IPS-15b (cell line): ENCODE measurements around the gene ZSWIM3.

Experiments used
- H3K27me3 ChIP-seq: one replicate; pipeline ENCODE4 v1.6.1; 2013; ENCODE audit warnings: low read length; ENCODE audit not compliant: control insufficient read depth, insufficient read depth
- H3K36me3 ChIP-seq: one replicate; pipeline ENCODE4 v1.6.1; 2013; ENCODE audit warnings: low read length; ENCODE audit not compliant: control insufficient read depth, insufficient read depth
- H3K4me1 ChIP-seq: one replicate; pipeline ENCODE4 v1.6.1; 2013; ENCODE audit warnings: mild to moderate bottlenecking, low read length; ENCODE audit not compliant: control insufficient read depth, insufficient read depth
- H3K4me3 ChIP-seq: one replicate; pipeline ENCODE4 v1.5.1; 2013; ENCODE audit warnings: low read depth, low read length
- H3K9ac ChIP-seq: one replicate; pipeline ENCODE4 v1.6.1; 2013; ENCODE audit warnings: low read depth, mild to moderate bottlenecking, low read length
- H3K9me3 ChIP-seq: one replicate; pipeline ENCODE4 v1.6.1; 2013; ENCODE audit warnings: mild to moderate bottlenecking, low read length; ENCODE audit not compliant: control insufficient read depth, insufficient read depth

ZSWIM3 gene

GRCh38 chr20:45834797-45835161, 22.6 kb upstream of the ZSWIM3 start:
- Histone ChIP-seq H3K36me3 (peaks cover 3% of the 10 kb centered on the region), H3K27me3 (no peaks in the 10 kb centered on the region), H3K9me3 (no peaks in the 10 kb centered on the region), H3K4me1 (peaks cover 5% of the 10 kb centered on the region), H3K9ac (no peak overlapping the region), H3K4me3 (peak overlapping the region; percentile 87)

DNA sequence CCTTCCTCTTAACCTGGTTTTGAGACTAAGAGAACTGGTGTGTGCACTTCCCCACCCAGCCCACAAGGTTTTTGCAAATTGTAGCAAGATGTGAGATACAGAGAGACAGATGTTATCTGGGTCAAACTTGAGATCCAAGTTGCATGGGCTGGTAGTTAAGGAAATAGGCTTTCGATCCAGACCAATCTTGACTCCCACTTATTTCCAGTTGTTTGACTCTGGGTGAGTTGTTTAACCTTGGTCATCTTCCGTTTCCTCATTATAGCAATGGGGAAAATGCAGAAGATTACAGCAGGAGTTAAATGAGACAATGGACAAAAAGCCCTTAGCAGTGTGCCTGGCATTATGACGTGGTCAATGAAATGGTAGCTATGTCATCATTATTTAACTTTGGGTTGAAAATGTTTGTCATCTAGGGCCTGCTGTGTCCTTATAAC, 22.1 kb upstream of the ZSWIM3 start:
- Histone ChIP-seq H3K9ac (no peak overlapping the region), H3K9me3 (no peaks in the 10 kb centered on the region), H3K4me3 (no peak overlapping the region), H3K4me1 (peaks cover 5% of the 10 kb centered on the region), H3K27me3 (no peaks in the 10 kb centered on the region), H3K36me3 (peaks cover 3% of the 10 kb centered on the region)

DNA sequence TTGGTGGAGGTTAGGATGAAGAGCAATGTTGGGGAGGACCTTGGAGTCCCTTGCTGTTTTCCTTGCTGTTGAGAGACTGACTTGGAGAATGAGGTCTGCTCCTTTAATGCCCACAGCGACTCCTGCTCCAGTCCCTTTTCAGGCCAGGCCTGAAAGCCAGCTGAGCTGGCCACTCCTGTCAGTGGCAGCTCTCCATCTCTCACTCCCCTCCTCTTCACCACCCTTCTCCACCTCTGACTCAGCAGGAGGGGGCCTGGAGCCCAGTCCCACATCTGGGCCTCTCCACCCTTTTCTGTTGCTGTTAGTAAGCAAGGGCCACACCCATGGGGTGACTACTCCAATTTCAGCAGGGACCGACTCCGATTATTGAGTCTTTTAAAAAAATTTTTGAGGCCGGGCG, 21.6 kb upstream of the ZSWIM3 start:
- peaks cover 5% of the 10 kb centered on the region for H3K4me1 ChIP-seq
- H3K9ac ChIP-seq = no peak overlapping the region
- peaks cover 6% of the 10 kb centered on the region for H3K36me3 ChIP-seq
- H3K4me3 ChIP-seq = no peak overlapping the region
- no peaks in the 10 kb centered on the region for H3K9me3 ChIP-seq
- H3K27me3 ChIP-seq = no peaks in the 10 kb centered on the region

DNA sequence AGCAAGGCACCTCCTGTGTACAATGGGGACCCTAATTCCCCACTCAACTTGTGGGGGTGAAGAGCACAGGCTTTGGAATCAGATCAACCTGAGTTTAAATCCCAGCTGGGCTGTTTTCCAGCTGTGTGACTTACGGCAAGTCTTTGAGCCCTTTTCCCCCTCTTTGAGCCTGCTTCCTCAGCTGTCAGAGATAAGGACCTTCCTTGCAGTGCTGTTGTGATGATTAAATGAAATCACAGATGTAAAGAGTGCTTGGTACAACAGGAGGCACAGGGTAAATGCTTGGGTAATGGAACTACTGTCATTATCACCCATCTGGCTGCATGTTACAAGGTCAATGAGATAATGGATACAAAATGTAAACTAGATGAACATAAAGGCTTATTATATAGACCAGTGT, 20.6 kb upstream of the ZSWIM3 start:
- Histone ChIP-seq H3K4me1 (peaks cover 5% of the 10 kb centered on the region), H3K36me3 (peaks cover 11% of the 10 kb centered on the region), H3K9ac (no peak overlapping the region), H3K9me3 (no peaks in the 10 kb centered on the region), H3K27me3 (no peaks in the 10 kb centered on the region), H3K4me3 (no peak overlapping the region)

GRCh38 chr20:45840700-45841198, 16.7 kb upstream of the ZSWIM3 start:
- Histone ChIP-seq H3K9ac (no peak overlapping the region), H3K27me3 (no peaks in the 10 kb centered on the region), H3K36me3 (peaks cover 27% of the 10 kb centered on the region), H3K9me3 (no peaks in the 10 kb centered on the region), H3K4me3 (no peak overlapping the region), H3K4me1 (no peaks in the 10 kb centered on the region)

DNA sequence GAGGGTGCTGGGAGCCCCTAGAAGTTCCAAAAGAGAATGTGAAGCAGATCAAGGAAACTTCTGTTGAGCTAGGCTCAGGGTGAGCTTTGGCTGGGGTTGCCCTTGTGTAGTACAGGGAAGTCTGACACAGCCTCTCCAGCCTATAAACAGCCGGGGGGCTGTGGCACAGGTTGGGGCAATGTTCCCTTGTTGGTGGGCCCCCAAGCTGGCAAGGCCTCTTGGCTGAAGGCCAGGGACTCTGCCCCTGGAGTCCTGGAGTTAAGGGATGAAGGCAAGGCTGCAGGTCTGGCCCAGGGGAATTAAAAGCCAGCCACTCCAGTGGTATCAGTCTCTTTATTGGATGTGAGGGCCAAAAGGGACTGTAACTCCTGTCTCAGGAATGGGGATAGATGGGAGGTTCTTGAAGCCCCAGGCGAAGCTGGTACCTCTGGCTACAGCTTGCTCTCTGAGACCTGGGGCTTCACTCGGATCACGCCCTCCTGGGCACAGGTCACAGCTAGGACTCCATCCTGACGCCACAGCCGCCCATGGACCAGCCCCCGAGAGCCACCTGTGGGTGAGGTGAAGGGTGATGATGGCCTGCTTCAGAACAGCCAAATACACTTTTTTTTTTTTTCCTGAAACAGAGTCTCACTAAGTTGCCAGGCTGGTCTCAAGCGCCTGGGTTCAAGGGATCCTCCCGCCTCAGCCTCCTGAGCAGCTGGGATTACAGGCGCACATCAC, 15.8 kb upstream of the ZSWIM3 start:
- peaks cover 27% of the 10 kb centered on the region for H3K36me3 ChIP-seq
- no peaks in the 10 kb centered on the region for H3K9me3 ChIP-seq

GRCh38 chr20:45842169-45842812, 15.1 kb upstream of the ZSWIM3 start:
- Histone ChIP-seq H3K9me3 (no peaks in the 10 kb centered on the region), H3K4me1 (no peaks in the 10 kb centered on the region), H3K27me3 (no peaks in the 10 kb centered on the region), H3K4me3 (no peak overlapping the region), H3K9ac (no peak overlapping the region), H3K36me3 (peaks cover 29% of the 10 kb centered on the region)

More for the DNA sequence above, 15.8 kb upstream of the ZSWIM3 start:
- no peak overlapping the region for H3K9ac ChIP-seq
- no peaks in the 10 kb centered on the region for H3K4me1 ChIP-seq
- H3K27me3 ChIP-seq = no peaks in the 10 kb centered on the region
- no peak overlapping the region for H3K4me3 ChIP-seq

- H3K4me3 ChIP-seq = no peak overlapping the region
- H3K27me3 ChIP-seq = no peaks in the 10 kb centered on the region
- H3K36me3 ChIP-seq = peaks cover 29% of the 10 kb centered on the region
- no peaks in the 10 kb centered on the region for H3K4me1 ChIP-seq
- H3K9ac ChIP-seq = no peak overlapping the region
- H3K9me3 ChIP-seq = no peaks in the 10 kb centered on the region
Measured at GRCh38 chr20:45843506-45843905, 13.9 kb upstream of the ZSWIM3 start.

DNA sequence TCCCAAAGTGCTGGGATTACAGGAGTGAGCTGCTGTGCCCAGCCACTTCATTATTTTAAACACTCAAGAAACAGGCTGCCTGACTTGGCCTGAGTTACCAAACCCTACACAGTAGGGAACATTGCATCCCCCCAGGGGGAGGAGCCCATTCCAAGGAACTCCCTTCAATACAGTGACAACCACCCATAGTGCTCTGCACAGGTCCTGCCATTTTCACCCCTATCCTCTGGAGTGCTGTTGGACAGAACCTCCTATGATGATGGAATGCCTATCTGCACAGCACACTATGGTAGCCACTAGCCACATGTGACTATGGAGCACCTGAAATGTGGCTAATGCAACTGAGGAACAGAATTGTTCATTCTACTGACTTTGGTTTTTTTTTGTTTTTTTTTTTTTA, 12.0 kb upstream of the ZSWIM3 start:
- Histone ChIP-seq H3K36me3 (peaks cover 29% of the 10 kb centered on the region), H3K4me1 (no peaks in the 10 kb centered on the region), H3K9me3 (no peaks in the 10 kb centered on the region), H3K27me3 (no peaks in the 10 kb centered on the region), H3K9ac (no peak overlapping the region), H3K4me3 (no peak overlapping the region)

- H3K36me3 ChIP-seq = peaks cover 17% of the 10 kb centered on the region
- H3K9me3 ChIP-seq = no peaks in the 10 kb centered on the region
- H3K9ac ChIP-seq = no peak overlapping the region
- no peaks in the 10 kb centered on the region for H3K27me3 ChIP-seq
- no peak overlapping the region for H3K4me3 ChIP-seq
- H3K4me1 ChIP-seq = peaks cover 7% of the 10 kb centered on the region
Measured at GRCh38 chr20:45848421-45848820, 9.0 kb upstream of the ZSWIM3 start.

- H3K9ac ChIP-seq = no peak overlapping the region
- no peaks in the 10 kb centered on the region for H3K9me3 ChIP-seq
- peaks cover 14% of the 10 kb centered on the region for H3K36me3 ChIP-seq
- peaks cover 10% of the 10 kb centered on the region for H3K4me1 ChIP-seq
- no peak overlapping the region for H3K4me3 ChIP-seq
- no peaks in the 10 kb centered on the region for H3K27me3 ChIP-seq
Measured at GRCh38 chr20:45848969-45849582, 8.3 kb upstream of the ZSWIM3 start.

DNA sequence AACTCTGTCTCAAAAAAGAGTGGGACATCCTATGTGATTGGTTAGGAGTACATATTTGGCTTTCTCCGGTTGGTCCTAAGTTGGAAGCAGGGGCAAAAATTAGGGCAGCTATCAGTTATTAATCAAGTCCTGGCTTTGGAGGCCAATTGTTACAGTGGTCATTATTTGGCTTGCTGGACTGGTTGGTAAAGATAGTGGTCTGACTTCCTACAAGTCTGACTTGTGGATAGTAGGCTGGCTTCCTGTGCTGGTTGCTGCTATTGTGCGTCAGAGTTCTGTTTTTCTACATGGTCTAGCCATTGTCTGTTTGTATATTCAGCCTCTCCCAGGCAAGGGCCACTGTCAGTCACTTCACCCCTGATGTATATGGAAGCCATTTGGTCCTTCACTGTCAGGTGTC, 7.2 kb upstream of the ZSWIM3 start:
- no peak overlapping the region for H3K4me3 ChIP-seq
- no peak overlapping the region for H3K9ac ChIP-seq
- no peaks in the 10 kb centered on the region for H3K9me3 ChIP-seq
- H3K36me3 ChIP-seq = peaks cover 8% of the 10 kb centered on the region
- no peaks in the 10 kb centered on the region for H3K27me3 ChIP-seq
- peaks cover 13% of the 10 kb centered on the region for H3K4me1 ChIP-seq
